Gastrocnemius medialis (tissue), 4 donors: Measurements from ENCODE around the gene EAF2. TPM values are rescaled to one million over a fixed set of nuclear protein-coding genes. Genes with fewer than 3 reads are reported as not detected.

Experiments used
- ATAC-seq, 2 donors: fragments of 150-250 bp; one replicate each; pipeline ENCODE4 v1.9.1; 2016
- DNase-seq, 2 donors: peaks; one replicate each; pipeline ENCODE4 v3.0.0-alpha.2; 2019
- H3K27ac ChIP-seq, 4 donors: fragments of 200-600 bp; sonication (generic); 1 replicate in 1 of 4; 2 replicates in 3 of 4; pipeline ENCODE4 v1.5.1; 2016 to 2018; ENCODE audit warnings: mild to moderate bottlenecking in 2 of 4, moderate library complexity in 1 of 4
- H3K27me3 ChIP-seq, 3 donors: fragments of 200-600 bp; sonication (generic) in 2 of 3; 1 replicate in 1 of 3; 2 replicates in 2 of 3; pipeline versions ENCODE4 v1.5.1 to v1.6.0; 2016 to 2019; ENCODE audit warnings: mild to moderate bottlenecking in 1 of 3, moderate library complexity in 1 of 3
- H3K36me3 ChIP-seq, 2 donors: fragments of 200-600 bp; sonication (generic) in 1 of 2; one replicate each; pipeline ENCODE4 v1.5.1; 2017 to 2018
- H3K4me1 ChIP-seq, 2 donors: fragments of 200-600 bp; sonication (generic) in 1 of 2; one replicate each; pipeline ENCODE4 v1.5.1; 2016 to 2017; ENCODE audit warnings: mild to moderate bottlenecking in 2 of 2
- H3K4me3 ChIP-seq, 4 donors: fragments of 200-600 bp; sonication (generic) in 3 of 4; 1 replicate in 1 of 4; 2 replicates in 3 of 4; pipeline ENCODE4 v1.5.1; 2016 to 2019; ENCODE audit warnings: mild to moderate bottlenecking in 2 of 4
- H3K9me3 ChIP-seq, 3 donors: fragments of 200-600 bp; sonication (generic) in 2 of 3; 1 replicate in 1 of 3; 2 replicates in 2 of 3; pipeline ENCODE4 v1.5.1; 2016 to 2019
- POLR2A ChIP-seq, 2 donors: fragments of 450-650 bp; IDR thresholded peaks; one replicate each; pipeline ENCODE4 v1.6.1; 2017; ENCODE audit warnings: antibody characterized with exemption in 2 of 2, mild to moderate bottlenecking in 2 of 2, moderate library complexity in 2 of 2
- in situ Hi-C, 4 donors: fragments of 200-750 bp; cut with MboI; loops; one replicate each; pipeline versions ENCODE4 v1.15.0 to v1.8.0; 2017; ENCODE audit warnings: low sequenced_read_pairs in 4 of 4
- intact Hi-C: fragments of 100-400 bp; cut with DNase I; formaldehyde crosslinking; loops from one replicate; pipeline ENCODE4 v1.15.1; 2023; ENCODE audit warnings: low total_unique reads
- total RNA-seq, 4 donors: library from RNA; depleted of rRNA; stranded (reverse); fragments of >200 nt; gene quantifications; one replicate each; pipeline versions ENCODE4 v1.1.0 to v1.2.3, GENCODE V29; 2016
- TF ChIP-seq, protein P1 (sequence below), 5 experiments: fragments of 450-650 bp in 3 of 5; fragments of 200-600 bp in 2 of 5; sonication (generic) in 2 of 5; IDR thresholded peaks in 4 of 5; conservative IDR thresholded peaks in 1 of 5; 1 replicate in 4 of 5; 2 replicates in 1 of 5; pipeline ENCODE4 v1.5.1; 2016 to 2019; ENCODE audit warnings: antibody characterized with exemption in 5 of 5, mild to moderate bottlenecking in 3 of 5, moderate library complexity in 3 of 5

EAF2 gene
- total RNA-seq, 4 donors from 2014 or later, result 2.6 to 5.7 (median 3.6) TPM

DNA sequence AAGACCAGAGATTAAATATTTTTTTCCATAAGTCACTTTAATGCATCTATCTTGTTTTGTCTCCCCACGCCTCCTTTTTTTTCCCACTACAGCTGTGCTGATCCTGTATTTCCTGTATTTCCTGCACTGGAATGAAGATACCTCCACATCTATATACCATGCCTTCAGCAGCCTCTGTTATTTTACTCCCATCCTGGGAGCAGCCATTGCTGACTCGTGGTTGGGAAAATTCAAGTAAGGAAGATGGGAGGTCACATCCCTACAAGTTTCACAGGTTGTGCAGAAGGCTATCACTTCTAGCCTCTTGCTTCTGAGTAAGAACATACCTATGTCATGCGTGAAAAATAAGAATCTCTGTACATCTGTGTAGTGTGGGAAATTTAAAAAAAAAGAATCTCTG, 62.3 kb downstream of the EAF2 start:
- peaks cover 13 to 15% of the 10 kb centered on the region in 2 donors for H3K4me1 ChIP-seq
- no peak for TF ChIP-seq POLR2A (IDR thresholded peaks at IDR 0.05)
- TF ChIP-seq, protein P1, sequence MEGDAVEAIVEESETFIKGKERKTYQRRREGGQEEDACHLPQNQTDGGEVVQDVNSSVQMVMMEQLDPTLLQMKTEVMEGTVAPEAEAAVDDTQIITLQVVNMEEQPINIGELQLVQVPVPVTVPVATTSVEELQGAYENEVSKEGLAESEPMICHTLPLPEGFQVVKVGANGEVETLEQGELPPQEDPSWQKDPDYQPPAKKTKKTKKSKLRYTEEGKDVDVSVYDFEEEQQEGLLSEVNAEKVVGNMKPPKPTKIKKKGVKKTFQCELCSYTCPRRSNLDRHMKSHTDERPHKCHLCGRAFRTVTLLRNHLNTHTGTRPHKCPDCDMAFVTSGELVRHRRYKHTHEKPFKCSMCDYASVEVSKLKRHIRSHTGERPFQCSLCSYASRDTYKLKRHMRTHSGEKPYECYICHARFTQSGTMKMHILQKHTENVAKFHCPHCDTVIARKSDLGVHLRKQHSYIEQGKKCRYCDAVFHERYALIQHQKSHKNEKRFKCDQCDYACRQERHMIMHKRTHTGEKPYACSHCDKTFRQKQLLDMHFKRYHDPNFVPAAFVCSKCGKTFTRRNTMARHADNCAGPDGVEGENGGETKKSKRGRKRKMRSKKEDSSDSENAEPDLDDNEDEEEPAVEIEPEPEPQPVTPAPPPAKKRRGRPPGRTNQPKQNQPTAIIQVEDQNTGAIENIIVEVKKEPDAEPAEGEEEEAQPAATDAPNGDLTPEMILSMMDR (IDR thresholded peaks at IDR 0.05 in 4 of 5, conservative IDR thresholded peaks at IDR 0.05 in 1 of 5), result no peak
- DNase-seq (no peak), ATAC-seq (no peak)
- no peak overlapping the region for H3K4me3 ChIP-seq
- intact Hi-C loops, result no loop called here
- no peak overlapping the region for H3K27ac ChIP-seq
- no peaks in the 10 kb centered on the region for H3K27me3 ChIP-seq
- H3K9me3 ChIP-seq, result no peaks in the 10 kb centered on the region
- in situ Hi-C loops, result no loop called here
- no peaks in the 10 kb centered on the region for H3K36me3 ChIP-seq

DNA sequence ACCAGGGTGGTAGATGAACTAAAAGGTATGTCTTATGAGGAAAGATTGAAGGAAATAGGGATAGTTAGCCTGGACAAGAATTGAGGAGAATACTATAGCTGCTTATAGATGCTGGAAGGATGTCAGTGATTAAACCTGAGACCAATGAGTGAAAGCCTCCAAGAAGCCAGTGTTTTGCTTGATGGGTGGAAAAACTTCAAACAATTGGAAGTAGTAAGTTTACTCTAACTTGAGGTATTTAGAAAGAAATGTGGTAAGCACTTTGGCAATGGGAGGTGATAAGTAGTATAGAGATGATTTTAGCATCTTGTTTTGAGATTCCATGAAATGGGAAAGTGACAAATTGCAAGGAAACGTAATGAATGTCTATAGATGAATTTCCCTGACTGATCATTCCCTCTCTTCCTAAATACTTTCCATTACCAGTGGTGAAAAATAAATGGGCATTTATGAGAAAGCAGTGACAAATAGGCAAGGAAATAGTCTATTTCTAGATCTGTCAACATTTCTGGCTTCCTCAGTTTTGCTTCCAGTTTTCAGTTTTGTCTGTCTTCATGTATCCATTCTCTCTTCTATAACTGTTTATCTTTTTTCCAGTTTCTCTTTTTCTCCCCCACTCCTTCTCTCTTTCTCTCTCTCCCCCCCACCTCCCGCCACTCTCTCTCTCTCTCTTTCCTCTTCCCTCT, 78.4 kb downstream of the EAF2 start:
- intact Hi-C loops (no loop called here), in situ Hi-C loops (no loop called here)
- ATAC-seq (no peak), DNase-seq (no peak)
- Histone ChIP-seq H3K36me3 (no peaks in the 10 kb centered on the region), H3K9me3 (no peaks in the 10 kb centered on the region), H3K4me1 (no peaks in the 10 kb centered on the region), H3K27ac (no peak overlapping the region), H3K4me3 (no peak overlapping the region), H3K27me3 (no peaks in the 10 kb centered on the region)
- no peak for TF ChIP-seq POLR2A (IDR thresholded peaks at IDR 0.05)
- TF ChIP-seq, protein P1 (IDR thresholded peaks at IDR 0.05 in 4 of 5, conservative IDR thresholded peaks at IDR 0.05 in 1 of 5), result no peak

DNA sequence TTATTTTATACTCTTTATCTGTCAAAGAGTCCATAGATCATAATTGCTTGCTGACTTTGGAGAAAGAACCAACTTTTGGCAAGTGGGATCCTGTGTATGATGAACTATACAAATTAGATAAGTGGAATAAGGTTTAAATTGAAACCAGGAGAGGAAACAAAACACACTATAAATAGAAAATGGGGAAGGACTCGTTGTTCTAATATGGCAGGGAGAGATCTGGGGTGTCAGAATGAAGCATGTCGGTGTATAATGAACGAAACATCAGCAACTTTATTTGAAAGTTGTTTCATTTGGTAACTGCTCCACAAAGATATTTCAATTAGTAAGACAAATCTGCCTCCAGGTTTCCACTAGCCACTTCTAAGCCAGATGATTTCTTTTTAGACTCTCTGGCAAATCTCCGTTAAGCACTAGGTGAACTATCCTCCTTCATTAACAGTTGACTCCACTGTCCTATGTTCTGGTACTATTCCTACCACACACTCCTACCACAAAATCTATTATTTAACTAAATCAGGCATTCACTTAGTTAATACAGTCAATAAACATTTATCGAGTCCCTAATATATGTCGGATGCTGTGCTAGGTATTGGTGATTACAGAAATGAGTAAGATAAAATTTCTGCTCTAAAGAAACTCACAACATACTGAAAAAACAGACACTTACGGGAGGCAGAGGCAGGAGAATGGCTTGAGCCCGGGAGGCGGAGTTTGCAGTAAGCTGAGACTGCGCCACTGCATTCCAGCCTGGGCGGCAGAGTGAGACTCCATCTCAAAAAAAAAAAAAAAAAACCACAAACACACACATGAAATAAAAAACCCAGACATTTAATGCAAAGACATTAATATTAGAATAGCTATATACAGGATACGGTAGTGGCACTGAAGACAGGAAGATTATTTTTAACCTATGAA, 79.3 kb downstream of the EAF2 start:
- ATAC-seq, result no peak
- Histone ChIP-seq H3K9me3 (no peaks in the 10 kb centered on the region), H3K27me3 (no peaks in the 10 kb centered on the region), H3K4me3 (no peak overlapping the region), H3K27ac (peak overlapping the region in 1 of 4 donors; percentile 36), H3K36me3 (no peaks in the 10 kb centered on the region), H3K4me1 (no peaks in the 10 kb centered on the region)
- intact Hi-C loops (no loop called here), in situ Hi-C loops (no loop called here)
- DNase-seq, result no peak
- TF ChIP-seq POLR2A (IDR thresholded peaks at IDR 0.05), result no peak
- TF ChIP-seq, protein P1 (IDR thresholded peaks at IDR 0.05 in 4 of 5, conservative IDR thresholded peaks at IDR 0.05 in 1 of 5), result no peak

DNA sequence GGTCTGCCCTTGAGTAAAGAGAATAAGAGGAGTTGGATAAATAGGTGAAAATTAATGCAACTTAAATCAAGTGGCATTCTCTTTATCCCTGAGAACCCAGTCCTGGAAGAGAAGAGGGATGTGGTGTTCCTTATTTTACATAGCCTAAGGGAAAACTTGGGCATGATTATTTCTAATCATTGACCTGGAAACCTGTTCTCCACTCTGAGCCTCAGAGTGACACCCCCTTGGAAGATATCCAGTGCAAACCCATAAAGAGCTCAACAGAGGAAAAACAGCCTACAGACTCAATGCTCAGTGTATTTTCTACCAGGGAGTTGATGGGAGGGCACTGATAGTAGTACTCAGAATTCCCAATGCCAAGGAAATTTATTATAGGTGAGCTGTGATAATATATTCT, 81.2 kb downstream of the EAF2 start:
- no peak overlapping the region for H3K27ac ChIP-seq
- no peaks in the 10 kb centered on the region for H3K27me3 ChIP-seq
- no peaks in the 10 kb centered on the region for H3K4me1 ChIP-seq
- no peak overlapping the region for H3K4me3 ChIP-seq
- H3K36me3 ChIP-seq, result no peaks in the 10 kb centered on the region
- H3K9me3 ChIP-seq, result no peaks in the 10 kb centered on the region
- TF ChIP-seq POLR2A (IDR thresholded peaks at IDR 0.05), result no peak
- TF ChIP-seq, protein P1 (IDR thresholded peaks at IDR 0.05 in 4 of 5, conservative IDR thresholded peaks at IDR 0.05 in 1 of 5), result no peak
- no peak for DNase-seq
- in situ Hi-C loops, result no loop called here
- no peak for ATAC-seq
- intact Hi-C loops, result no loop called here
